HG03439 (cell line): ENCODE data around the gene AKAP8L.
"Not testable (repeated sequence)": the region's sequence is repeated elsewhere in the genome, so short reads cannot be mapped to it uniquely, and the experiment has no call there.

Source experiments
- ATAC-seq: cut with Tn5 transposase; IDR thresholded peaks from one replicate; pipeline ENCODE4 v1.9.1; 2021; ENCODE audit warnings: mild to moderate bottlenecking, moderate library complexity; ENCODE audit not compliant: unreplicated experiment

Gene AKAP8L

GRCh38 chr19:15379999-15380647 lies 38.7 kb downstream of the AKAP8L start:
- ATAC-seq, result peak; percentile 24

GRCh38 chr19:15379083-15379998 lies 39.4 kb downstream of the AKAP8L start, which contains the start of gene AKAP8:
Gene AKAP8 (minus strand): TSS chr19:15379787. CDS start chr19:15379731, 56 bp downstream.
- ATAC-seq, result peak; percentile 86

- no peak for ATAC-seq
Observed at GRCh38 chr19:15378534-15379082, 40.2 kb downstream of the AKAP8L start.

- ATAC-seq, result no peak
Observed at GRCh38 chr19:15374796-15375440, 43.9 kb downstream of the AKAP8L start.

GRCh38 chr19:15374105-15374651 lies 44.6 kb downstream of the AKAP8L start:
- no peak for ATAC-seq

GRCh38 chr19:15373644-15374043 lies 45.1 kb downstream of the AKAP8L start:
- ATAC-seq, result no peak

DNA sequence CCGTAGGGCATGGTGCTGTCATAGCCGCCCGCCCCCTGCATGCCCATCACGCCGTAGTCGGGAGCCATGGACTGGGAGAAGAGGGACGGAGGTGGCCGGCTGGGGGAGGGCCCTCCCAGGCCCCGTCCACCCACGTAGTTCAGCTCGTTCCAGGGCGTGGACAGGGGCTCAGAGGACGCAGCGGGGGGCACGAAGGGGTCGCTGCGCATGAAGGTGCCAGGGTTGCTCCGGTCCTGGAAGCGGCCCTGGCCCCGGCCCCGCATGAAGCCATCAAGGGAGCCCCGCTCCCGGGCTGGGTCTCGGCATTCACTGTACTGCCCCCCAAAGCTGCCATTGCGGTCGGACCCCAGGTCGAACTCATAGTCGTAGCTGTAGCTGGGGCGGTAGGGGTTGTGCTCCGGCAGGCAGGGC lies 45.9 kb downstream of the AKAP8L start:
- no peak for ATAC-seq

DNA sequence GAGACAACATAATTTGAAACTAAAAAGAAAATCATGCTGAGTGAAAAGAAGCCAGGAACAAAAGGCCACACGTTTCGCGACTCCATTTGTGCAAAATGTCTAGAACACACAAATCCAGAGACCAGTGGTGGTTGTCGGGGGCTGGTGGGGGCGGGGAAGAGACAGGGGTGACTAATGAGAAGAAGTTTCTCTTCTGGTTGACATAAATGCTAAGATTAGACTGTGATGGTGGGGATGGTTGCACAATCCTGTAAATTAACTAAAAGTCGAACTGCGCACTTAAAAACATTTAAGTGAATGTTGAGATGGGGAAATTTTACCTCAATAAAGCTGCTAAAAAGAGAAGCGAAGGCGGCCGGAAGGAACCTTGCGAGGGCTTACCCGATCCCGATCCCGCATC lies 46.3 kb downstream of the AKAP8L start:
- ATAC-seq, result no peak

GRCh38 chr19:15371786-15372380 lies 46.9 kb downstream of the AKAP8L start:
- ATAC-seq, result no peak

DNA sequence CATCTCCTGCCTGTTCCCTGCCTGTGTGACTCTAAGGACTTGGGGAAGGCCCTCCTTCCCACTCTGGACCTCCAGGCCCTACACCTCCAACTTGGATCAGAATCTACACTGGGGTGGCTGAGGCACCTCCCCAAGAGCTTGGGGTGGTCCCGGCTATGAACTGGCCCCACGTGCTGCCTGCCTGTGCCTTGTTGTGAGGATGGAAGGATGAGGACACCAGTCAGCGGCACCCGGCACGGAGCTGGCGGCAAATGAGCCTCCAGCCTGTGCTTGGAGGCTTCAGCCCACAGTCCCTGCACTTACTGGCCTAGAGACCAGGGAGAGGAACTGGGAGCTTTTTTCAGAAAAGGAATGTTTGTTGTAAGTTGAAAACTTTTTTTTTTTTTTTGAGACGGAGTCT lies 47.7 kb downstream of the AKAP8L start:
- ATAC-seq, result no peak

DNA sequence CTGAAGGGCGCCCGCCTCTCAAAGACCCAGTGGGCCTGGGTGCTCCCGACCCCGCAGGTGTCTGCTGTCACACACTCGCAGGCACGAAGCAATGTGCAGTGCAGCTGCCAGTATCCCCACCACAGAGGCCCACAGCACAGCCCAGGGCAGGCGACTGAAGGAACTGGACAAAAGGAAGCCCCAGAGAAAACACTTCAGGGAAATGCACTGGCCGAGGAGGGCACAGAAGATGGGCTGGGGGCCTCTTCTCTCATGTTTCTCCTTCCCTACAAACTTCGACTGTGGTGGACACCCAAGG lies 49.2 kb downstream of the AKAP8L start:
- no peak for ATAC-seq

- ATAC-seq, result no peak
Observed at GRCh38 chr19:15368798-15369593, 49.8 kb downstream of the AKAP8L start.

- no peak for ATAC-seq
Observed at GRCh38 chr19:15368051-15368632, 50.6 kb downstream of the AKAP8L start.

GRCh38 chr19:15367439-15367838 lies 51.3 kb downstream of the AKAP8L start:
- no peak for ATAC-seq

- no peak for ATAC-seq
Observed at GRCh38 chr19:15365264-15365663, 53.5 kb downstream of the AKAP8L start.

DNA sequence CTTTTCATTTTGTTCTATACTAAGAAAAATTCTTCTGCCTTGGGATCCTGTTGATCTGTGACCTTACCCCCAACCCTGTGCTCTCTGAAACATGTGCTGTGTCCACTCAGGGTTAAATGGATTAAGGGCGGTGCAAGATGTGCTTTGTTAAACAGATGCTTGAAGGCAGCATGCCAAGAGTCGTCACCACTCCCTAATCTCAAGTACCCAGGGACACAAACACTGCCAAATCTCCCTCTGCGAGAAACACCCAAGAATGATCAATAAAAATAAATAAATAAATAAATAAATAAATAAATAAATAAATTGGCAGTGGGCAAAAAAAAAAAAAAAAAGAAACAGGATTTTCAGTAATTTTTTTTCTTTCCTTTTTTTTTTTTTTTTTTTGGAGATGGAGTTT lies 55.0 kb downstream of the AKAP8L start:
- ATAC-seq, result not testable (repeated sequence)

DNA sequence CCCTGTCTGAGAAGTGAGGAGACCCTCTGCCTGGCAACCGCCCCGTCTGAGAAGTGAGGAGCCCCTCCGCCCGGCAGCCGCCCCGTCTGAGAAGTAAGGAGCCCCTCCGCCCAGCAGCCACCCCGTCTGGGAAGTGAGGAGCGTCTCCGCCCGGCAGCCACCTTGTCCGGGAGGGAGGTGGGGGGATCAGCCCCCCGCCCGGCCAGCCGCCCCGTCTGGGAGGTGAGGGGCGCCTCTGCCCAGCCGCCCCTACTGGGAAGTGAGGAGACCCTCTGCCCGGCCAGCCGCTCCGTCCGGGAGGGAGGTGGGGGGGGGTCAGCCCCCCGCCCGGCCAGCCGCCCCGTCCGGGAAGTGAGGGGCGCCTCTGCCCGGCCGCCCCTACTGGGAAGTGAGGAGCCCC lies 55.7 kb downstream of the AKAP8L start:
- ATAC-seq, result not testable (repeated sequence)

DNA sequence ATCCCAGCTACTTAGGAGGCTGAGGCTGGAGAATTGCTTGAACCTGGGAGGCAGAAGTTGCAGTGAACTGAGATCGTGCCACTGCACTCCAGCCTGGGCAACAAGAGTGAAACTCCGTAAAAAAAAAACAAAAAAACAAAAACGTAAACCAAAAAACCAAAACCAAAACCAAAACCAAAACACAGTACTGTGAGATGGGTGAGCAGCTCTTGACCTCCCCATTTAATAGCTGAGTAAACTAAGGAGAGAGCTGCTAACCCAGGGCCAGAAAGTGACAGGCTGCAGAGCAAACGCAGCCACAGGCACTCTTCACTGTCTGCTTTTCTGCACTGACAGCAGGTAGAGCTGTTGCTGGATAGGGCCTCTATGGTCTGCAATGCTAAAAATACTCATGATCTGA lies 58.8 kb downstream of the AKAP8L start:
- peak; percentile 59 for ATAC-seq

- ATAC-seq, result no peak
Observed at GRCh38 chr19:15358918-15359317, 59.9 kb downstream of the AKAP8L start.

DNA sequence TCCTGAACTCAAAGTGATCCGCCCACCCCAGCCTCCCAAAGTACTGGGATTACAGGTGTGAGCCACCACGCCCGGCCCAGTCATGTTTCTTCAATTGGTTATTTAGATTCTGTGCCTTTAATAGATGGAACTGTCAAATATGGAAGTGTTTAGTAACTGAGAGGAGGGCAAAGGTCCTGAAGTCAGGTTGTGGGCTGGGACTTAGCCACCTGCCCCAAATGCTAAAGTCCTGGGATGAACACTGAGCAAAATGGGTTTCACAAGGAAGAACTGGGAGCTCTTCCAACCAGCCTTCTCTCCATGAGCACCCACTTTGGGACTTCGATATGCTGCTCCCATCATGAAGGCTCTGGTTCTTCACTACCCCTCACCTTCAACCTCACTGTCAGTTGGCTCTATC lies 60.9 kb downstream of the AKAP8L start:
- ATAC-seq, result no peak
